Panc1 (cell line): ENCODE data around the gene SLC19A1. TPM values are rescaled to one million over a fixed set of nuclear protein-coding genes. Genes with fewer than 3 reads are reported as not detected.

ENCODE experiments used
- ATAC-seq: fragments of 200-7000 bp; cut with Tn5 transposase; 2 replicates; pipeline ENCODE4 v1.9.1; 2020; ENCODE audit warnings: mild to moderate bottlenecking, moderate library complexity
- BruUV-seq: library from RNA; stranded (reverse); fragments of 400-500 nt; replicated peaks from 2 replicates; lab custom pipeline; 2021; lab: Mats Ljungman, UMichigan
- CTCF ChIA-PET: fragments of 300-600 bp; sonication (Branson Sonifier 250); formaldehyde crosslinking; loops from one replicate; lab custom pipeline; 2022; ENCODE audit warnings: antibody characterized with exemption; lab: Charles Lee
- POLR2A ChIA-PET: fragments of 300-600 bp; sonication (Branson Sonifier 250); formaldehyde crosslinking; loops from one replicate; lab custom pipeline; 2022; ENCODE audit warnings: antibody characterized with exemption; lab: Charles Lee
- DNase-seq: peaks from one replicate; pipeline ENCODE4 v3.0.0-alpha.2; 2010; ENCODE audit warnings: low read depth, low spot score
- H3K27ac ChIP-seq: 2 replicates; pipeline ENCODE4 v1.5.1; 2011; ENCODE audit warnings: mild to moderate bottlenecking, low read length, inconsistent platforms
- H3K27me3 ChIP-seq: fragments of 200-500 bp; sonication (Bioruptor generic); 2 replicates; pipeline ENCODE4 v1.6.0; 2014; ENCODE audit warnings: low read length, inconsistent platforms; ENCODE audit not compliant: control insufficient read depth, insufficient read depth
- H3K36me3 ChIP-seq: fragments of 200-500 bp; sonication (Bioruptor generic); 2 replicates; pipeline ENCODE4 v1.5.1; 2014; ENCODE audit warnings: inconsistent platforms, mild to moderate bottlenecking, low read length, moderate library complexity; ENCODE audit not compliant: control insufficient read depth, insufficient read depth
- H3K4me1 ChIP-seq: 2 replicates; pipeline ENCODE4 v1.5.1; 2011; ENCODE audit warnings: inconsistent platforms, mild to moderate bottlenecking, low read length, moderate library complexity; ENCODE audit not compliant: control insufficient read depth, insufficient read depth
- H3K4me3 ChIP-seq, 2 experiments: 2 replicates each; pipeline ENCODE4 v1.5.1; 2011 to 2012; ENCODE audit warnings: low read depth in 2 of 2, low read length in 2 of 2, mild to moderate bottlenecking in 2 of 2, inconsistent platforms in 1 of 2, moderate library complexity in 1 of 2
- H3K9me3 ChIP-seq: fragments of 200-500 bp; sonication (Bioruptor generic); 2 replicates; pipeline ENCODE4 v1.5.1; 2014; ENCODE audit warnings: low read depth, mild to moderate bottlenecking, inconsistent platforms, low read length, moderate library complexity; ENCODE audit not compliant: control insufficient read depth, insufficient read depth
- CTCF ChIP-seq: fragments of 450-650 bp; IDR thresholded peaks from 2 replicates; pipeline ENCODE4 v1.5.1; 2017; ENCODE audit warnings: mild to moderate bottlenecking
- POLR2AphosphoS5 ChIP-seq: IDR thresholded peaks from 2 replicates; pipeline ENCODE4 v1.6.1; 2012; ENCODE audit warnings: mild to moderate bottlenecking, low read depth, low read length, moderate library complexity
- REST ChIP-seq, 2 experiments: IDR thresholded peaks; 2 replicates each; pipeline ENCODE4 v1.6.1; 2011 to 2012; ENCODE audit warnings: low read depth in 2 of 2, control low read depth in 1 of 2, low read length in 1 of 2, mild to moderate bottlenecking in 1 of 2, moderate library complexity in 1 of 2; ENCODE audit not compliant: insufficient read depth in 1 of 2
- SIN3A ChIP-seq: IDR thresholded peaks from 2 replicates; pipeline ENCODE4 v1.6.1; 2012; ENCODE audit warnings: low read depth, mild to moderate bottlenecking, low read length, moderate library complexity, borderline replicate concordance; ENCODE audit not compliant: insufficient read depth
- TCF7L2 ChIP-seq: IDR thresholded peaks from 2 replicates; pipeline ENCODE4 v1.6.1; 2011; ENCODE audit warnings: mild to moderate bottlenecking, low read depth, low read length, inconsistent platforms
- in situ Hi-C: cut with HindIII; loops from 2 replicates; pipeline ENCODE4 v1.10.0; 2016; ENCODE audit warnings: low sequenced_read_pairs, low pct_unique_long_range_greater_than_20kb
- intact Hi-C: fragments of 100-400 bp; cut with micrococcal nuclease; formaldehyde crosslinking; loops from one replicate; pipeline ENCODE4 v1.10.0; 2022; ENCODE audit not compliant: unreplicated experiment
- total RNA-seq: library from RNA; stranded (reverse); gene quantifications from one replicate; pipeline ENCODE4 v1.2.1, GENCODE V29; 2021; ENCODE audit not compliant: unreplicated experiment

The SLC19A1 gene
- total RNA-seq, 1 experiment from 2014 or later: 24.5 TPM

- POLR2A ChIA-PET: no interaction called here
- Histone ChIP-seq H3K27me3 (no peaks in the 10 kb centered on the region), H3K4me3 (no peak overlapping the region), H3K9me3 (no peaks in the 10 kb centered on the region), H3K27ac (no peak overlapping the region), H3K4me1 (no peaks in the 10 kb centered on the region), H3K36me3 (no peaks in the 10 kb centered on the region)
- in situ Hi-C loops (no loop called here), intact Hi-C loops (no loop called here)
- no TSS peak for BruUV-seq
- DNase-seq: no peak
- TF ChIP-seq SIN3A (no peak), POLR2AphosphoS5 (no peak), CTCF (no peak), REST (IDR thresholded peaks at IDR 0.05; ENCODE audit: insufficient read depth in 1 of 2, low read depth in 2 of 2, low read length in 1 of 2) (no peak), TCF7L2 (no peak)
- CTCF ChIA-PET: no interaction called here
- no peak for ATAC-seq
Measured at GRCh38 chr21:45572783-45573451, 30.7 kb upstream of the SLC19A1 start.

GRCh38 chr21:45572231-45572630, 30.0 kb upstream of the SLC19A1 start:
- TF ChIP-seq SIN3A (no peak), CTCF (no peak), POLR2AphosphoS5 (no peak), REST (IDR thresholded peaks at IDR 0.05; ENCODE audit: insufficient read depth in 1 of 2, low read depth in 2 of 2, low read length in 1 of 2) (no peak)
- ATAC-seq: no peak
- no peaks in the 10 kb centered on the region for H3K36me3 ChIP-seq
- no peak overlapping the region for H3K4me3 ChIP-seq
- no peak overlapping the region for H3K27ac ChIP-seq
- no peaks in the 10 kb centered on the region for H3K4me1 ChIP-seq
- BruUV-seq: no TSS peak
- DNase-seq: no peak
- intact Hi-C loops (no loop called here), in situ Hi-C loops (no loop called here)
- ChIA-PET POLR2A (no interaction called here), CTCF (no interaction called here)
- H3K27me3 ChIP-seq: no peaks in the 10 kb centered on the region; the same call in 1 of the 2 replicates
- no peaks in the 10 kb centered on the region for H3K9me3 ChIP-seq
